CD4-positive, alpha-beta T cell treated with Interleukin-6 at 100 ng/mL for 8 hours (primary cell): ENCODE results near the gene GPR87.

Experiments used
- DNase-seq: peaks from one replicate; pipeline ENCODE4 v3.0.0-alpha.2; 2020; ENCODE audit warnings: mixed read lengths, low spot score

GPR87 gene

DNA sequence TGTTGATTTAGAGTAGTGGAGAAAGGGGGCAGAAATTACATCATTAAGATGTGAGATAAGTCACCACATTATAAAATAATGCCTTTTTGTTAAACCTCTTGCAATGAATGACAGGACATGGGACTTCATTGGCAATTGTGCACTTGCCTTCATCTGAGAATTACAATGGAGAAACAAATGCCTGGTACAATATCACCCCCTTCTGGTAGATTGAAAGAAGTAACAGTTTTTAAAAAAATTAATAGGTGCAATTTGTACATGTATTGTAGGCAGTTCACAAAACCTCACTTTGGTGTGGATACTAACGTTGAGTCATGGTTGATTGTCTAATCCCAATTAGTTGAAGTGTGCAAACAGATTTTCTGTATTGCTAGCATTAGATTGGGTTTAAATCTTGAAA, 33.7 kb downstream of the GPR87 start:
- peak; percentile 49 for DNase-seq

GRCh38 chr3:151281671-151282324, 34.8 kb downstream of the GPR87 start:
- no peak for DNase-seq

GRCh38 chr3:151278230-151278629, 38.4 kb downstream of the GPR87 start, which contains the start of gene P2RY14:
TSS of gene P2RY14 (minus strand) at chr3:151278542. CDS start at chr3:151214316, 64,226 bp downstream.
- peak; percentile 27 for DNase-seq

- DNase-seq: peak; percentile 55
Observed at GRCh38 chr3:151276687-151277042, 40.0 kb downstream of the GPR87 start.

DNA sequence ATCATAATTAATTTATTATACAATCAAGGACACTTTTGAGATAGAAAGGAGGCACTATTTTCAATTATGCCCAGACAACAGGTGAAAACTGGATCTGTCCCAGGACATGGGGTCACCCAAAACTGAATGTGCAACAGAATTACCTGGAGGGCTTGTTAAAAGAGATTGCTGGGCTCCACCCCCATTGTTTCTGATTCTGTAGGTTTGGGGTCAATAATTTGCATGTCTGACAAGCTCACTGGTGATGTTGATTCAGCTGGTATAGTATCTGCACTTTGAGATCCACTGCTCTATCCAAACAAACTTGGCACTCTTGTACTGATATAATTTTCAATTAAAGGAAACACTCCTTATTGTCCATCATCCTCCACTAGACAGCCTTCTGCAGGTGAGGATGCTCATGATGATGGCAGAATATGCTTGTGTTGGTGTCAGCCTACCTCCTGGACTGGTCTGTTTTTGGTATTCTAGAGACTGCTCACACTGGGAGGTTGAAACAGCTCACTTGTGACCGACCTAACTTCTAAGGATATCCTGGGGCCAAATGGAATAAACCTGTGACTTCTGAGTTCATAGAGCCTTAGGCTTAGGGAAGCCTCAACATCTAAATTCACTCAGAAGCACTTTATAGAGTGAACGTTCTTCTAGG, 40.5 kb downstream of the GPR87 start:
- DNase-seq: no peak

- DNase-seq: no peak
Observed at GRCh38 chr3:151275091-151275490, 41.5 kb downstream of the GPR87 start.

GRCh38 chr3:151269631-151270030, 47.0 kb downstream of the GPR87 start:
- DNase-seq: no peak

DNA sequence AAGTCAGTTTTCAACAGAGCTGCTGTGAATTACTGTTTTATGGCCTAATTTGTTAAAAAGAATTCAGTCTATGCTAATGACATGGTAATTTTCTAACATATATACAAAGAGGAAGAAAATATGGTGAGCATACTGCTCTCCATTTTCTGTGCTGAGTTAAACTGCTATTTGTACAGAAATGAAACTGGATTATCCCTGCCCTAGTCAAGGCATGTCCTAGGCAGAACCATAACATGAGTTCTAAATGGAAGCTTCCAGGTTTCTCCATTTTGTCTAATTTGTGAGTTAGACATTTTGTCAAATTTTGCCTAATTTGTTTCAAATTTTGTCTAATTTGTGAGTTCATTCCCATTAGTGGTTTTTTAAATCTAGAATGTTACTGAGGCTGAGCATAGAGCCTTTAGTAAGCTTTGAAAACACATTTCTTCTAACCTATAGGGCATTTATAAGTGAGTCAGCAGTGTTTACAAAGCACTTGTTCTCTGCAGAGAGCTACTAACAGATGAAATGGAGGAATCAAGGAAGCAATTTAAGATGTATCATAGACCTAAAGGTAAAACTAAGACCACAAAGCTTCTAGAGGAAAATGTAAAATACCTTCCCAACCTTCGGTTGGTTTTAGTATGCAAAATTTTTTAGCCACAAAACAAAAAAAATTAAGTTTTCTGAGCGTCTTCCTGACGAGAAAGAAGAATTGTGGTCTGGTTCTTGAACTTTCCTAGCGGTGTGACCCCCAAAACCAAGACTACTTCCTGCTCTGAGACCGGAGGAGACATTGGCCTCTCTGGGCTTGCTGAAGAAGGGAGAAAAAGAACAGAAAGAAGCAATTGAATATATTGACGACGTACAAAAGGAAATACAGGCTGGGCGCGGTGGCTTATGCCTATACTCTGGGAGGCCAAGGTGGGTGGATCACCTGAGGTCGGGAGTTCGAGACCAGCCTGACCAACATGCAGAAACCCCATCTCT, 48.1 kb downstream of the GPR87 start:
- peak; percentile 31 for DNase-seq

- DNase-seq: no peak
Observed at GRCh38 chr3:151267066-151267465, 49.6 kb downstream of the GPR87 start.

DNA sequence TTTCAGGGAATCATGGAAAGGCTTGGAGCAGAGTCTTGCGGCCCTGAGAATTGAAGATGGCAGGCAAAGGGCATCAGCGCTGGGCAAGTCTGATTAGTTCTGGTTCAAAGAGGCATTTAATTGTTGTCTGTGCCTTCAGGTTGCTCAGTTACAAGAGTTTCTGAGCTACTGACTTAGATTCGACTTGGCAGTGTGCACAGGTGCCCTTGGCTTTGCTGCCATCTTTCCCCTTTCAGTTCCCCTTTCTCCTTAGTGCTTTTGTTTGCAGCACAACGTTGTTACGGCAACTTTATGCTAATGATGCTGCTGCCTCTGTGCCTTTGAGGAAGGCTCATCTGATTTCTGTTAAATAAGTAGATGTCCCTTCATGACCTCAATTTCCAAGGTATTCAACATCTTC, 50.8 kb downstream of the GPR87 start:
- no peak for DNase-seq

DNA sequence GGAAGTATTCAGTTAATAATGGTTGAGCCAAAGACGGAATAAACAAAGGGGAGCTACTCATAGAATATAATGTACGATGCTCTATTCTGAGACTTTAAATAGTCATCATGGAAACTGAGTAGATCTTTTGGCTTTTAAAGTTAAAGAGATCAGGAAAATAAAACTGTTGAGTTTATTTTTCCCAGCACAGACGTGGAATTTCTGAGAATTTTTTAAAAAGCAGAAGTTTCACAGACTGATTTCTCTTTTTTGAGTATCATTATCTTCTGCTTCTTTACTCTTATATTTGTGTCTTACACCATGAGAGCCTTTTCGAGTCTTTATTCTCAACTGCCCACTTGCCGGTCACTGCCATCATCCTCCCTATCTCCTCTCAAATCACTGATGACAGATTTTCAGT, 51.5 kb downstream of the GPR87 start:
- DNase-seq: no peak

DNA sequence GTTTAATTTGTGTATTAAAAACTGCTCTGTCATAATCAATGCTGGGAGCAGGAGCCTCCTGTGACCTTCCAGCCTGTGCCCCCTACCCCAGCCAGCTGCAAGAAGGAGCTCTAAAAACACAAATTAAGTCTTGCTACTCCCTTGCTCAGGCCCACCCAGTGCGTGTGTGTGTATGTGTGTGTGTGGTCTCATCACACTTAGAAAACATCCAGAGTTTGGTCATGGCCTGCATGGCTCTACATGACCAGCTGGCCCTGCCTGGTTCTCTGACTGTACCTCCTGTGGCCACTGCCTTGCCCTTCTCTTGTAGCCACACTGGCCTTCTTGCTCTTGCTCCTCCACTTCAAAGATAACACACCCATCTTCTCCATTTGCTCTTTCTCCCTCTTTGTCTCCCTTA, 52.0 kb downstream of the GPR87 start:
- DNase-seq: no peak

DNA sequence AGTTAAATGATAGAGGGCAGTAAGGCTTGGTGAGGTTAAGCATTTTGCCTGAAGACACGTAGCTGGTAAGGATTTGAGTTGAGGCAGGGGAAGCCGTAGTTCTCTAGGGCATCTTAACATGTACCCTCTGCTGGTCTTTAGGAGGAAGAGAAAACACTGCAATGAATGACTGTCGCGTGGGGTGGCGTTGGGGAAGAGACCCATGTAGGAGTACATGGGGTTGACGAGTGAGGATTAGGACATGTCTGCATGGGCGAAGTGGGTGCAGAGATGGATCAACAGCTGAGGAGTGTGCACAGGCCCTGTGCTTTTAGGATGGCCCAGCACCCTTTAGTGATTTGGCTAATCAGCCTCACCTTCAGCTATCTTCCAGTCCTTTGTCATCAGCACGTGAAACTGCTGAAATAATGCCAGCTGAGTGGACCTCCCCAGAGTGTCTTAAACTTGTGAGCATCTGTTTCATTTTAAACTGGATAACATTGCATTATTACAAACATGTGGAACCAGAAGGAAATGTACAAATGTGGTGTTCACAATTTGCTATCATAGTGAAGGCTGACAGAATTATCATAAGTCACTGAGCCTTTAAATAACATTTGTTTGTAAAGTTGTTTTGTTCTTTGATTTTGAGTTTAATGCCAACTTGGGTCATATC, 53.6 kb downstream of the GPR87 start:
- no peak for DNase-seq

GRCh38 chr3:151259664-151260063, 57.0 kb downstream of the GPR87 start:
- DNase-seq: no peak

- no peak for DNase-seq
Observed at GRCh38 chr3:151256749-151257148, 59.9 kb downstream of the GPR87 start.

DNA sequence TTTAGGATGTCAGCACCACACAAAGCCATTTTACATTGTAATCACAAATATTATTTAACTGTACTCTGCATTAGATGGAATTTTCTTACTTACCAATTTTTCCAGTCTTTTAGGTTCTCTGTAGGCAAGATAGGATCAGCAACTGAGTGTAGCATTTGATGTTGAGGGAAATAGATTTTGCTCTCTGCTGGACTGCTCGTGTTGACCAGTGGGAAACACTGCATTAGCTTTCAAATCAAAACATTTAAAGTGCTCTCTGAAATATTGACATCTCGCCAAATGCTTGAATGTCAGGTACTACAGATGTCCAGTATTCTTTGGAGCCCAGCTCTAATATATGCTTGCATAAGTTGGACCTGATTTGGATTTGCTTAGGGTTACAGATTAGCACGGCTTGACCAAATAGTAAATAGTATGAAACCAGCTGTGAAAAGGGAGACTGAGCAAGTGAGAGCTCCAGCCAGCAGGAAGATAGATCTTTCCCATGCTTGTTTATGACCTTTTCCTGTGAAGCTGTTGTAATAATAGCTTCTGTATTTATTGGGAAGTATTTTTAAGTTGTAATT, 67.8 kb downstream of the GPR87 start:
- no peak for DNase-seq
